ENCODE results near the gene ATOH8.

ATOH8 gene

GRCh38 chr2:85783796-85784195 lies 30.0 kb downstream of the ATOH8 start:
- Mint-ChIP-seq H3K9me3 (no peaks in the 10 kb centered on the region), H3K4me1 (peaks cover 37% of the 10 kb centered on the region), H3K36me3 (ENCODE audit: low read depth) (peaks cover 14% of the 10 kb centered on the region), H3K27ac (no peak overlapping the region), H3K4me3 (no peak overlapping the region), H3K27me3 (ENCODE audit: low read depth) (peaks cover 4% of the 10 kb centered on the region)
- TF ChIP-seq CTCF (IDR thresholded peaks at IDR 0.05; ENCODE audit: unreplicated experiment in 3 of 3) = no peak

- Mint-ChIP-seq H3K27me3 (ENCODE audit: low read depth) (peaks cover 4% of the 10 kb centered on the region), H3K27ac (peak overlapping the region; percentile 19 to 69 (median 63)), H3K36me3 (ENCODE audit: low read depth) (peaks cover 11% of the 10 kb centered on the region), H3K4me1 (peaks cover 38% of the 10 kb centered on the region), H3K4me3 (no peak overlapping the region), H3K9me3 (no peaks in the 10 kb centered on the region)
- TF ChIP-seq CTCF (IDR thresholded peaks at IDR 0.05; ENCODE audit: unreplicated experiment in 3 of 3) = no peak
Measured at GRCh38 chr2:85784474-85784986, 30.7 kb downstream of the ATOH8 start.

DNA sequence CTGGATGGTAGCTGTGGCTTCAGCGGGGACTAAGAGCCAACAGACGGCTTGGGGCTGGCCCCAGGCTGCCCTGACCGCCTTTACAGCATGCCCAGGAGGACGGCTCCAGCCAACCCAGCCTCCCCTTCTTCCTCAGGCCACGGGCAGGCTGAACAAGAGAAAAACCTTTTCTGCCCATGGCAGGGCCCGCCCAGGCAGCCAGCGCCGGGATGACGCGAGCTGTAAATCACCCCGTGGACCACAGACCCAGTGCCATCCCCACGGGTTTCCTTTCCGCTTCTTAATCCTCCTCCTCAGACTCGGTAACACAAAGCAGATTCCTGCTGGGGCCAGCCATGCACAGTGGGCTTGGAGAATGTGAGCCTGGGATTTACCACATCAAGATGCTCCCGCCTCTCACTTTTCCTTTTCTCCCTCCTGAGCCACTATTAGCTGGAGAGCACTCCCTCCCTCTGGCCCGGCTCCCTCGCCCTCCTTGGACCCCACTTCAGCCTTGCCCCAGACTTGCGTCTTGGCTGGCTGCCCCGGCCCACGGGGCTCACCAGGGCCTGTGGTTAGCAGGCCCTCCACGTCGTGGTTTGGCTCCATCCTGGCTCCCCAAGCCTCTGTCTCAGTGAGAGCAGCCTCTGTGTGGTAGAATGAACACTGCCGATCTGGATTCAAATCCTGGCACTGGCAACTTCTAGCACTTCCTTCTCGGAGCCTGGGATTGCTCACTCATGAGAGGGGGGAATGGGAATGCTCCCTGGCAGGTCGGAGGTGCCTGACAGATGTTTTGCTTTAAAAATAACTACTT lies 31.4 kb downstream of the ATOH8 start:
- H3K27ac Mint-ChIP-seq = peak overlapping the region; percentile 58 to 78 (median 63)
- H3K36me3 Mint-ChIP-seq (ENCODE audit: low read depth) = peaks cover 11% of the 10 kb centered on the region
- peaks cover 4% of the 10 kb centered on the region for H3K27me3 Mint-ChIP-seq (ENCODE audit: low read depth)
- H3K9me3 Mint-ChIP-seq = no peaks in the 10 kb centered on the region
- no peak for TF ChIP-seq CTCF (IDR thresholded peaks at IDR 0.05; ENCODE audit: unreplicated experiment in 3 of 3)
- no peak overlapping the region for H3K4me3 Mint-ChIP-seq
- peaks cover 43% of the 10 kb centered on the region for H3K4me1 Mint-ChIP-seq

GRCh38 chr2:85785871-85786270 lies 32.1 kb downstream of the ATOH8 start:
- Mint-ChIP-seq H3K4me1 (peaks cover 43% of the 10 kb centered on the region), H3K9me3 (no peaks in the 10 kb centered on the region), H3K27me3 (ENCODE audit: low read depth) (peaks cover 4% of the 10 kb centered on the region), H3K4me3 (no peak overlapping the region), H3K36me3 (ENCODE audit: low read depth) (peaks cover 8% of the 10 kb centered on the region), H3K27ac (peak overlapping the region in 2 of 3 experiments; percentile 58 to 63)
- TF ChIP-seq CTCF (IDR thresholded peaks at IDR 0.05; ENCODE audit: unreplicated experiment in 3 of 3) = no peak

- Mint-ChIP-seq H3K4me1 (peaks cover 44% of the 10 kb centered on the region), H3K27ac (peak overlapping the region in 2 of 3 experiments; percentile 58 to 63), H3K9me3 (no peaks in the 10 kb centered on the region), H3K27me3 (ENCODE audit: low read depth) (peaks cover 4% of the 10 kb centered on the region), H3K4me3 (no peak overlapping the region), H3K36me3 (ENCODE audit: low read depth) (peaks cover 5% of the 10 kb centered on the region)
- TF ChIP-seq CTCF (IDR thresholded peaks at IDR 0.05; ENCODE audit: unreplicated experiment in 3 of 3) = no peak
Measured at GRCh38 chr2:85786444-85786843, 32.7 kb downstream of the ATOH8 start.

DNA sequence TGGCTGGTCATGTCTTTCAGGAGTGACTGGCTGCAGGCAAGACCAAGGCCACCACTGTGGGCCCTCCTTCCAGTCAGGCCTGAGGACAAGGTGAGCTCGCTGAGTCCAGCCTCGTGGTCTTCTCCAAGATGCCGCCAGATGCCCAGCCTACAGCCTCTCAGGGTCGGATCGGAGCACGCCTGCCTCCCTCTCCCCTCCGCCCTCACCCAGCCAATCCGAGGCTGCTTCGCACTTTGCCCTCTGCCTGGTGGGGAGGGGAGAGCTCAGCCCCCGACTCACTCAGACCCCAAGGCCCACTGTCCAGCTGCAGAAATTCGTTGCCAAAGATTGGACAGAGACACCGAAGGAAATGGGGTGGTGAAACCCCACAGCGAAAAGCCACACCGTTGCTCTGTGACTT lies 33.1 kb downstream of the ATOH8 start:
- Mint-ChIP-seq H3K36me3 (ENCODE audit: low read depth) (peaks cover 5% of the 10 kb centered on the region), H3K4me1 (peaks cover 48% of the 10 kb centered on the region), H3K4me3 (no peak overlapping the region), H3K27ac (no peak overlapping the region), H3K27me3 (ENCODE audit: low read depth) (peaks cover 4% of the 10 kb centered on the region), H3K9me3 (no peaks in the 10 kb centered on the region)
- no peak for TF ChIP-seq CTCF (IDR thresholded peaks at IDR 0.05; ENCODE audit: unreplicated experiment in 3 of 3)

Measured in nephron (organoid).